GM12878 (cell line): ENCODE measurements around the gene FURIN. TPM values are rescaled to one million over a fixed set of nuclear protein-coding genes. Genes with fewer than 3 reads are reported as not detected.

Source experiments
- ATAC-seq: fragments of 200-7000 bp; cut with Tn5 transposase; 3 replicates; pipeline ENCODE4 v1.9.1; 2020; ENCODE audit warnings: mild to moderate bottlenecking, moderate library complexity
- BruUV-seq: library from RNA; stranded (reverse); fragments of 400-500 nt; replicated peaks from 2 replicates; lab custom pipeline; 2021; lab: Mats Ljungman, UMichigan
- CTCF ChIA-PET: fragments of 300-600 bp; sonication (Branson Sonifier 250); formaldehyde crosslinking; extraction: SDS; loops from one replicate; lab custom pipeline; 2021; ENCODE audit warnings: inconsistent platforms; lab: Yijun Ruan, JAX
- POLR2A ChIA-PET: fragments of 350-600 bp; formaldehyde crosslinking; extraction: SDS; loops from one replicate; lab custom pipeline; 2021; ENCODE audit warnings: inconsistent platforms; lab: Charles Lee
- RAD21 ChIA-PET: fragments of 300-600 bp; sonication (Branson Sonifier 250); formaldehyde crosslinking; loops from one replicate; lab custom pipeline; 2023; ENCODE audit warnings: antibody characterized with exemption; ENCODE audit not compliant: unreplicated experiment; lab: Charles Lee
- SMC1A ChIA-PET: fragments of 300-600 bp; sonication (Branson Sonifier 250); formaldehyde crosslinking; loops from one replicate; lab custom pipeline; 2023; ENCODE audit not compliant: unreplicated experiment, uncharacterized antibody; lab: Charles Lee
- DNase-seq: peaks from one replicate; pipeline ENCODE4 v3.0.0-alpha.2; 2011; ENCODE audit warnings: low read depth, low spot score
- FAIRE-seq: peaks from 3 replicates; lab custom pipeline; 2011; peaks lifted over from hg19 to GRCh38; lab: Jason Lieb, UNC
- H2AFZ ChIP-seq: 2 replicates; pipeline ENCODE4 v1.6.0; 2011; ENCODE audit warnings: low read depth, low read length, control low read depth; ENCODE audit not compliant: control insufficient read depth
- H3K27ac ChIP-seq: 2 replicates; pipeline ENCODE4 v1.5.1; 2011; ENCODE audit warnings: control low read depth; ENCODE audit not compliant: control insufficient read depth, insufficient read depth
- H3K27me3 ChIP-seq, 2 experiments: replicated peaks in 1 of 2; 2 replicates each; pipeline versions ENCODE4 v1.6.0 to v1.6.1; 2011; ENCODE audit warnings: low read length in 1 of 2; ENCODE audit not compliant: control insufficient read depth in 2 of 2, insufficient read depth in 2 of 2
- H3K36me3 ChIP-seq, 2 experiments: 2 replicates each; pipeline ENCODE4 v1.5.1; 2011; ENCODE audit warnings: low read length in 1 of 2; ENCODE audit not compliant: control insufficient read depth in 2 of 2, insufficient read depth in 2 of 2
- H3K4me1 ChIP-seq: 2 replicates; pipeline ENCODE4 v1.6.1; 2011; ENCODE audit warnings: mild to moderate bottlenecking, low read length, moderate library complexity, mixed read lengths; ENCODE audit not compliant: control insufficient read depth, insufficient read depth
- H3K4me2 ChIP-seq: 2 replicates; pipeline ENCODE4 v1.6.0; 2011; ENCODE audit warnings: control low read depth; ENCODE audit not compliant: control insufficient read depth, insufficient read depth
- H3K4me3 ChIP-seq: fragments of 200-600 bp; sonication (generic); 2 replicates; pipeline ENCODE4 v1.5.1; 2016
- H3K79me2 ChIP-seq: 2 replicates; pipeline ENCODE4 v1.6.0; 2011; ENCODE audit warnings: low read length; ENCODE audit not compliant: control insufficient read depth, insufficient read depth
- H3K9ac ChIP-seq: 2 replicates; pipeline ENCODE4 v1.8.0; 2011; ENCODE audit warnings: low read length, control low read depth, mixed read lengths; ENCODE audit not compliant: control insufficient read depth, insufficient read depth
- H3K9me3 ChIP-seq: replicated peaks from 3 replicates; pipeline ENCODE4 v1.5.1; 2011; ENCODE audit warnings: mild to moderate bottlenecking, low read length; ENCODE audit not compliant: control insufficient read depth, insufficient read depth
- H4K20me1 ChIP-seq: 2 replicates; pipeline ENCODE4 v1.6.0; 2011; ENCODE audit not compliant: control insufficient read depth, insufficient read depth
- CREB1 ChIP-seq: IDR thresholded peaks from 2 replicates; pipeline ENCODE4 v1.6.1; 2012; ENCODE audit warnings: low read depth, mild to moderate bottlenecking, inconsistent platforms
- HDAC2 ChIP-seq: fragments of 200-600 bp; sonication (generic); IDR thresholded peaks from 2 replicates; pipeline ENCODE4 v1.6.1; 2017
- MYC ChIP-seq: IDR thresholded peaks from 2 replicates; pipeline ENCODE4 v1.6.1; 2011; ENCODE audit warnings: mild to moderate bottlenecking, low read length, moderate library complexity, inconsistent platforms; ENCODE audit not compliant: insufficient read depth, insufficient replicate concordance, insufficient read length, severe bottlenecking
- NFXL1 ChIP-seq: fragments of 450-650 bp; IDR thresholded peaks from 2 replicates; pipeline ENCODE4 v1.6.1; 2017; ENCODE audit warnings: antibody characterized with exemption, mild to moderate bottlenecking, borderline replicate concordance
- PAX8 ChIP-seq: fragments of 450-650 bp; IDR thresholded peaks from 2 replicates; pipeline ENCODE4 v1.6.1; 2017; ENCODE audit warnings: mild to moderate bottlenecking, moderate library complexity
- RAD21 ChIP-seq: IDR thresholded peaks from 2 replicates; pipeline ENCODE4 v1.6.1; 2011; ENCODE audit warnings: mild to moderate bottlenecking, low read depth, low read length, moderate library complexity; ENCODE audit not compliant: insufficient read depth
- RBBP5 ChIP-seq: fragments of 200-600 bp; sonication (generic); conservative IDR thresholded peaks from 2 replicates; pipeline ENCODE4 v1.6.1; 2016
- SMAD5 ChIP-seq: IDR thresholded peaks from 2 replicates; pipeline ENCODE4 v1.6.1; 2016; ENCODE audit warnings: antibody characterized with exemption, low read depth
- TCF3 ChIP-seq: IDR thresholded peaks from 2 replicates; pipeline ENCODE4 v1.6.1; 2012; ENCODE audit warnings: low read depth, mild to moderate bottlenecking, low read length, borderline replicate concordance; ENCODE audit not compliant: insufficient read depth
- TCF7 ChIP-seq: IDR thresholded peaks from 2 replicates; pipeline ENCODE4 v1.6.1; 2014; ENCODE audit warnings: antibody characterized with exemption, borderline replicate concordance
- WGBS: methylation state at CpG from one replicate; pipeline ENCODE4 v1.1.6; 2016; ENCODE audit warnings: low lambda C conversion rate; ENCODE audit not compliant: insufficient replicate concordance, insufficient coverage; ENCODE audit errors: missing lambda C conversion rate; 5-methylcytosine and 5-hydroxymethylcytosine counted together
- in situ Hi-C: fragments of 300-500 bp; cut with MboI; formaldehyde crosslinking; loops from 9 replicates; pipeline ENCODE4 v1.14.3; 2018; ENCODE audit warnings: mixed read lengths
- intact Hi-C: fragments of 100-400 bp; cut with micrococcal nuclease; formaldehyde crosslinking; loops from one replicate; pipeline ENCODE4 v1.14.2; 2022; ENCODE audit not compliant: unreplicated experiment
- polyA plus RNA-seq, 11 experiments: library from polyadenylated mRNA; depleted of rRNA in 4 of 11; unstranded in 6 of 11; stranded (reverse) in 5 of 11; fragments of >200 nt; fragmentation: Nextera tagmentation in 4 of 11; fragmentation: Illumina TruSeq in 1 of 11; extraction: Ambion mirVana in 4 of 11; extraction: Trizol in 1 of 11; gene quantifications; 1 replicate in 1 of 11; 2 replicates in 10 of 11; pipeline versions ENCODE4 v1.2.1 to v1.2.3, GENCODE V29; 2011 to 2016; ENCODE audit warnings: inconsistent platforms in 2 of 11, missing spikeins in 2 of 11, low read depth in 1 of 11
- total RNA-seq, 4 experiments: library from RNA; depleted of rRNA in 3 of 4; stranded (reverse); fragments of >200 nt in 3 of 4; fragmentation: Illumina TruSeq in 1 of 4; extraction: Trizol in 1 of 4; gene quantifications; 2 replicates each; pipeline versions ENCODE4 v1.2.1 to v1.2.3, GENCODE V29; 2013 to 2021
- TF ChIP-seq, protein P1 (sequence below): fragments of 450-650 bp; IDR thresholded peaks from 2 replicates; pipeline ENCODE4 v1.6.1; 2018; ENCODE audit warnings: mild to moderate bottlenecking, low read depth, moderate library complexity; ENCODE audit not compliant: partially characterized antibody

FURIN gene
- total and polyA plus RNA-seq, 10 of the 15 experiments (the other 5 are each of a cell fraction or from before 2014, with no cell fraction given): 0.47 to 39.9 (median 8.0) TPM

DNA sequence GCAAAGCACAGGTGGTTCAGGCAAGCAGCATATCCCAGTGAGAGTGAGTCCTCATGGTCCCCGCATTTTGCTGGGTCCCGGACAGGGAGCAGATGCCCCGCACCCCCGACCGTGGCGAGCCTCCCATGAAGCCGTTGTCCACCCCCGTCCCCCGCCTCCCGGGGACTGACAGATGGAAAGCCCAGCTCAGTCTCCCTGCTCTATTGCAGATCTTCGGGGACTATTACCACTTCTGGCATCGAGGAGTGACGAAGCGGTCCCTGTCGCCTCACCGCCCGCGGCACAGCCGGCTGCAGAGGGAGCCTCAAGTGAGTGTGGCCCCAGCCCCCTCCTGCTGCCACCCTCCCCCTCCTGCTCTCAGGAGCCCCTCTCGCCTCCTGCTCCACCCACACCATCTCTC is 7.7 kb downstream of the FURIN start (continued):
- no peak for TF ChIP-seq RBBP5
- TF ChIP-seq NFXL1: no peak
- no peak for TF ChIP-seq RAD21
- TF ChIP-seq, all 136 proteins: peak for 0

DNA sequence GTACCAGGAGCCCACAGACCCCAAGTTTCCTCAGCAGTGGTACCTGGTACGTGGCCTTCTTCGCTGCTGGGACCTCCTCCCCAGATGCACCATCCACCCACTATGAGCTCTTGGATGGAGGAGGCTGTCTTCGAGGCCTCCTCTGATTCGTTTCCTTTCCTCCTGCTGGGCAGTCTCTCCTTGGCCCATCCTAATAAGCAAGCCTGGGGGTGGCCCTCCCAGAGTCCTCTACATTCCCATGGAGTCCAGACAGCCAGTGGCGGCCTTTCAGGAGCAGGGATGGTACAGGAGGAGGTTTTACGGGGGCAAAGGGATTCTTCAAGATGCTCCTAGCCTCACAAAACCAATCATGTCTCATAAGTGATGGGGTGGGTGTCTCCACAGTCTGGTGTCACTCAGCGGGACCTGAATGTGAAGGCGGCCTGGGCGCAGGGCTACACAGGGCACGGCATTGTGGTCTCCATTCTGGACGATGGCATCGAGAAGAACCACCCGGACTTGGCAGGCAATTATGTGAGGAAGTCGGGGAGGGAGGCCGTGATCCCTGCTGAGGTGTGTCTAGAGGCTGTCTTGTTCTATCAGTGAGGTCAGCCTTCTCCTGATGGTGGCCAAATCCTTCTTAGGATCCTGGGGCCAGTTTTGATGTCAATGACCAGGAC is 8.3 kb downstream of the FURIN start:
- in situ Hi-C loops (no loop called here), intact Hi-C loops (no loop called here)
- H3K27ac ChIP-seq: no peak overlapping the region
- SMC1A ChIA-PET: no interaction called here
- H3K4me2 ChIP-seq: no peak overlapping the region
- no peaks in the 10 kb centered on the region for H3K9me3 ChIP-seq
- H4K20me1 ChIP-seq: peaks cover 4% of the 10 kb centered on the region; the same call in 1 of the 2 replicates
- no peaks in the 10 kb centered on the region for H3K27me3 ChIP-seq
- WGBS: 96% methylated on average over 15 of the region's 15 CpGs
- FAIRE-seq: no peak
- no TSS peak for BruUV-seq
- H2AFZ ChIP-seq: no peak overlapping the region
- H3K9ac ChIP-seq: no peak overlapping the region
- peaks cover 9% of the 10 kb centered on the region for H3K4me1 ChIP-seq
- RAD21 ChIA-PET: no interaction called here
- no peak overlapping the region for H3K4me3 ChIP-seq
- ATAC-seq: no peak
- DNase-seq: no peak
- peaks cover 22% of the 10 kb centered on the region for H3K79me2 ChIP-seq
- POLR2A ChIA-PET: no interaction called here
- TF ChIP-seq MYC (no peak), HDAC2 (no peak), TCF3 (no peak), SMAD5 (no peak), CREB1 (no peak), TCF7 (no peak), PAX8 (no peak)
- TF ChIP-seq, protein P1, sequence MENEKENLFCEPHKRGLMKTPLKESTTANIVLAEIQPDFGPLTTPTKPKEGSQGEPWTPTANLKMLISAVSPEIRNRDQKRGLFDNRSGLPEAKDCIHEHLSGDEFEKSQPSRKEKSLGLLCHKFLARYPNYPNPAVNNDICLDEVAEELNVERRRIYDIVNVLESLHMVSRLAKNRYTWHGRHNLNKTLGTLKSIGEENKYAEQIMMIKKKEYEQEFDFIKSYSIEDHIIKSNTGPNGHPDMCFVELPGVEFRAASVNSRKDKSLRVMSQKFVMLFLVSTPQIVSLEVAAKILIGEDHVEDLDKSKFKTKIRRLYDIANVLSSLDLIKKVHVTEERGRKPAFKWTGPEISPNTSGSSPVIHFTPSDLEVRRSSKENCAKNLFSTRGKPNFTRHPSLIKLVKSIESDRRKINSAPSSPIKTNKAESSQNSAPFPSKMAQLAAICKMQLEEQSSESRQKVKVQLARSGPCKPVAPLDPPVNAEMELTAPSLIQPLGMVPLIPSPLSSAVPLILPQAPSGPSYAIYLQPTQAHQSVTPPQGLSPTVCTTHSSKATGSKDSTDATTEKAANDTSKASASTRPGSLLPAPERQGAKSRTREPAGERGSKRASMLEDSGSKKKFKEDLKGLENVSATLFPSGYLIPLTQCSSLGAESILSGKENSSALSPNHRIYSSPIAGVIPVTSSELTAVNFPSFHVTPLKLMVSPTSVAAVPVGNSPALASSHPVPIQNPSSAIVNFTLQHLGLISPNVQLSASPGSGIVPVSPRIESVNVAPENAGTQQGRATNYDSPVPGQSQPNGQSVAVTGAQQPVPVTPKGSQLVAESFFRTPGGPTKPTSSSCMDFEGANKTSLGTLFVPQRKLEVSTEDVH: no peak
- TF ChIP-seq, all 136 proteins: peak for 0
- H3K36me3 ChIP-seq: peaks cover 17 to 34% of the 10 kb centered on the region in 2 experiments; a peak in 3 of 4 replicates
- CTCF ChIA-PET: no interaction called here
